ENCODE measurements around the gene ZNF311. TPM values are rescaled to one million over a fixed set of nuclear protein-coding genes. Genes with fewer than 3 reads are reported as not detected.

The ZNF311 gene
- total and polyA plus RNA-seq, 2 of the 13 experiments (the other 11 are each of a cell fraction or from before 2014, with no cell fraction given): not detected

- no peak overlapping the region for H3K4me3 ChIP-seq (replicated peaks in 1 of 3; ENCODE audit: insufficient read depth in 1 of 3, low read depth in 2 of 3, low read length in 3 of 3)
- H3K27me3 ChIP-seq (ENCODE audit: control insufficient read depth in 1 of 2, insufficient read depth in 2 of 2, low read length in 2 of 2): no peaks in the 10 kb centered on the region
- FAIRE-seq (no peak), DNase-seq (ENCODE audit: low spot score) (no peak), ATAC-seq (no peak)
- H3K36me3 ChIP-seq (replicated peaks in 1 of 2; ENCODE audit: control insufficient read depth in 1 of 2, insufficient read depth in 2 of 2, low read length in 2 of 2): no peaks in the 10 kb centered on the region
- in situ Hi-C loops (cut with HindIII; ENCODE audit: extremely low pct_ligation_motif_present, low pct_unique_long_range_greater_than_20kb): no loop called here
- 82% methylated on average over 24 of the region's 24 CpGs for WGBS (ENCODE audit: low lambda C conversion rate)
- POLR2A ChIA-PET: no interaction called here
- no peaks in the 10 kb centered on the region for H4K20me1 ChIP-seq (ENCODE audit: insufficient read depth, low read length)
- TF ChIP-seq HCFC1 (IDR thresholded peaks at IDR 0.05; ENCODE audit: low read depth, low read length): no peak
- TF ChIP-seq MIER2 (CRISPR knock-in tag; IDR thresholded peaks at IDR 0.05): no peak
- no peak for TF ChIP-seq CEBPG (CRISPR knock-in tag; IDR thresholded peaks at IDR 0.05)
- no peak for TF ChIP-seq MLLT10 (CRISPR knock-in tag; IDR thresholded peaks at IDR 0.05)
- no peak for TF ChIP-seq SAFB2 (CRISPR knock-in tag; IDR thresholded peaks at IDR 0.05; ENCODE audit: borderline replicate concordance, low read depth)
- no peak for TF ChIP-seq ZNF597 (CRISPR knock-in tag; IDR thresholded peaks at IDR 0.05)
- TF ChIP-seq MXD3 (CRISPR knock-in tag; IDR thresholded peaks at IDR 0.05): no peak
- no peak for TF ChIP-seq ATF1 (CRISPR knock-in tag; IDR thresholded peaks at IDR 0.05)
- no peak for TF ChIP-seq NFE2 (CRISPR knock-in tag; IDR thresholded peaks at IDR 0.05)
- no peak for TF ChIP-seq ZNF674 (CRISPR knock-in tag; IDR thresholded peaks at IDR 0.05; ENCODE audit: low read depth)
- no peak for TF ChIP-seq ZNF121 (CRISPR knock-in tag; IDR thresholded peaks at IDR 0.05)
- TF ChIP-seq ZNF205 (CRISPR knock-in tag; IDR thresholded peaks at IDR 0.05): no peak
- no peak for TF ChIP-seq THAP11 (CRISPR knock-in tag; IDR thresholded peaks at IDR 0.05)
- no peak for TF ChIP-seq ZNF234 (CRISPR knock-in tag; conservative IDR thresholded peaks at IDR 0.05)
- TF ChIP-seq, protein P1, sequence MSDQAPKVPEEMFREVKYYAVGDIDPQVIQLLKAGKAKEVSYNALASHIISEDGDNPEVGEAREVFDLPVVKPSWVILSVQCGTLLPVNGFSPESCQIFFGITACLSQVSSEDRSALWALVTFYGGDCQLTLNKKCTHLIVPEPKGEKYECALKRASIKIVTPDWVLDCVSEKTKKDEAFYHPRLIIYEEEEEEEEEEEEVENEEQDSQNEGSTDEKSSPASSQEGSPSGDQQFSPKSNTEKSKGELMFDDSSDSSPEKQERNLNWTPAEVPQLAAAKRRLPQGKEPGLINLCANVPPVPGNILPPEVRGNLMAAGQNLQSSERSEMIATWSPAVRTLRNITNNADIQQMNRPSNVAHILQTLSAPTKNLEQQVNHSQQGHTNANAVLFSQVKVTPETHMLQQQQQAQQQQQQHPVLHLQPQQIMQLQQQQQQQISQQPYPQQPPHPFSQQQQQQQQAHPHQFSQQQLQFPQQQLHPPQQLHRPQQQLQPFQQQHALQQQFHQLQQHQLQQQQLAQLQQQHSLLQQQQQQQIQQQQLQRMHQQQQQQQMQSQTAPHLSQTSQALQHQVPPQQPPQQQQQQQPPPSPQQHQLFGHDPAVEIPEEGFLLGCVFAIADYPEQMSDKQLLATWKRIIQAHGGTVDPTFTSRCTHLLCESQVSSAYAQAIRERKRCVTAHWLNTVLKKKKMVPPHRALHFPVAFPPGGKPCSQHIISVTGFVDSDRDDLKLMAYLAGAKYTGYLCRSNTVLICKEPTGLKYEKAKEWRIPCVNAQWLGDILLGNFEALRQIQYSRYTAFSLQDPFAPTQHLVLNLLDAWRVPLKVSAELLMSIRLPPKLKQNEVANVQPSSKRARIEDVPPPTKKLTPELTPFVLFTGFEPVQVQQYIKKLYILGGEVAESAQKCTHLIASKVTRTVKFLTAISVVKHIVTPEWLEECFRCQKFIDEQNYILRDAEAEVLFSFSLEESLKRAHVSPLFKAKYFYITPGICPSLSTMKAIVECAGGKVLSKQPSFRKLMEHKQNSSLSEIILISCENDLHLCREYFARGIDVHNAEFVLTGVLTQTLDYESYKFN (CRISPR knock-in tag; conservative IDR thresholded peaks at IDR 0.05): no peak
- TF ChIP-seq HDAC1 (CRISPR knock-in tag; IDR thresholded peaks at IDR 0.05): no peak
- TF ChIP-seq ZNF160 (CRISPR knock-in tag; IDR thresholded peaks at IDR 0.05): no peak
- TF ChIP-seq ZNF607 (CRISPR knock-in tag; IDR thresholded peaks at IDR 0.05; ENCODE audit: borderline replicate concordance): no peak
- no peak overlapping the region for H3K9ac ChIP-seq (ENCODE audit: insufficient read depth, low read depth, low read length)
- H3K27ac ChIP-seq (ENCODE audit: extremely low read length, insufficient read depth, low read length): no peak overlapping the region
- BruUV-seq (replicated peaks): no TSS peak
- intact Hi-C loops (cut with micrococcal nuclease; ENCODE audit: unreplicated experiment): no loop called here
- no peaks in the 10 kb centered on the region for H3K9me3 ChIP-seq (ENCODE audit: low read length)
- H2AFZ ChIP-seq (ENCODE audit: low read length): no peak overlapping the region
- no peaks in the 10 kb centered on the region for H3K79me2 ChIP-seq (ENCODE audit: insufficient read depth, low read length)
- CTCF ChIA-PET (ENCODE audit: low intra/inter-chr PET ratio, low total read pairs): no interaction called here
- H3K4me2 ChIP-seq (ENCODE audit: low read depth, low read length): no peak overlapping the region
- no peaks in the 10 kb centered on the region for H3K4me1 ChIP-seq (ENCODE audit: insufficient read depth, low read length)
Observed at GRCh38 chr6:29035951-29036350, 30.8 kb upstream of the ZNF311 start.
